Stimulated activated naive CD8-positive, alpha-beta T cell treated with anti-CD3 and anti-CD28 coated beads, Interleukin-15, amount 100 ng/mL, for 72 hours (primary cell): ENCODE results near the gene F10.
A peak's percentile ranks its signal among the peaks of the same experiment; 100 is the strongest.

Source experiments
- ATAC-seq: fragments of 150-1000 bp; cut with Tn5 transposase; 2 replicates; pipeline ENCODE4 v1.10.0; 2021; ENCODE audit warnings: mild to moderate bottlenecking, moderate library complexity
- DNase-seq, 2 donors: peaks; one replicate each; pipeline ENCODE4 v3.0.0; 2021 to 2022
- H3K27ac Mint-ChIP-seq, 2 donors: one replicate each; pipeline ENCODE4 v1.8.0; 2022; ENCODE audit warnings: mild to moderate bottlenecking in 2 of 2, mixed read lengths in 2 of 2, moderate library complexity in 2 of 2
- H3K27me3 Mint-ChIP-seq: one replicate; pipeline ENCODE4 v1.8.0; 2022; ENCODE audit warnings: mixed read lengths
- H3K4me1 Mint-ChIP-seq: one replicate; pipeline ENCODE4 v1.8.0; 2022; ENCODE audit warnings: mild to moderate bottlenecking, mixed read lengths
- H3K4me3 Mint-ChIP-seq, 2 donors: one replicate each; pipeline ENCODE4 v1.8.0; 2022; ENCODE audit warnings: mild to moderate bottlenecking in 2 of 2, mixed read lengths in 2 of 2, moderate library complexity in 1 of 2
- H3K9me3 Mint-ChIP-seq, 2 donors: one replicate each; pipeline ENCODE4 v1.8.0; 2022; ENCODE audit warnings: mixed read lengths in 2 of 2

Gene F10

DNA sequence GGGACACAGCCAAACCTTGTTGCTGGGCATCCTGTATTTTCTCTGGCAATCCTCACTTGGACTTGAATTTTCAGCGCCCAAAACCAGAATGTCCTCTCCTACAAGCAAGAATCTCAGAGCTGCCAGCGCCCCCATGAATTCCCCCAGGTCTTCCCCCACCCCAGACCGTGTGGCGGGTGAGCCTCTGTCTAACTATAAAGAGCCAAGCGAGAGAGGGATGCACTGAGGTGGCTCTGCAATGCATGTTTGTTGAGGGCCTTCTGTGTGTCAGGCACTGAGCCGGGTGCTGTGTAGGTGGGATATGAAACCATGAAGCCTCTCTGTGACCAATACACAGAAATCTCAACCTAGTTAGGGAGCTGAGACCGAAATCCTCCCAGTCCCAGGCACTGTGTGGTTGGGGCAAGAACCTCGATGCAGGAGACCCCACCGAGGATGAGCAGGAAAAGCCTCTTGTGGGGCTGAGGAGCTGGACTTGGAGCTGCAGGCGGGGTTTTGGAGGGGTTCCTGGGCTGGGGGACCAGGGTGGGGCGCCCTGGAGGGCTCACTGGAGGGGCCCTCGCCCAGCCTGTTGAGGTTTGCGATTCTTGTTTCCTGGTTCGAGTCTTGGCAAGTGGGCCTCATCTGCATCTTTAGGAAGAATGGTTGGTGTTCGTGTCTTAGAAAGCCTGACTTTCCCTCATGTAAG lies 23.5 kb downstream of the F10 start:
- Mint-ChIP-seq H3K9me3 (no peaks in the 10 kb centered on the region), H3K4me1 (peaks cover 11% of the 10 kb centered on the region), H3K27ac (no peak overlapping the region), H3K4me3 (no peak overlapping the region), H3K27me3 (peaks cover 15% of the 10 kb centered on the region)
- DNase-seq (no peak), ATAC-seq (no peak)

DNA sequence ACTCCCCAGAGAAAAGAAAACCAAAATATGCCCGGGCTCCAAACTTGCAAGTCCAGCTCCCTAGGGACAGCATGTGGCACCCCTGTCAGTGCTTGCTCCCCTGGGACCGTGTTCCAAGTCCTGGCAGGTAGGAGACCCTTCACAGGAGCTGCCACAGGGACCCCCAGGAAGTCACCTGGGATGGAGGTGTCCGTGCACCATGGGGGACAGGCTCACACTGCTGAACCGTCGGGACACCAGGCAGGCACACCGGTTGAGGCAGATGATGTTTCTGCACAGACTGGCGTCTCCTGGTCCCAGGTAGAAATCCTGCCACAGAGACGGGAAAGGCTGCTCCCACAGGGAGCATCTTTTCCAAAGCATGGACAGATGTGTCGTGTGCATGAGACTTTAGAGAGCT lies 24.2 kb downstream of the F10 start:
- ATAC-seq: no peak
- Mint-ChIP-seq H3K27ac (no peak overlapping the region), H3K4me1 (peaks cover 18% of the 10 kb centered on the region), H3K4me3 (no peak overlapping the region), H3K27me3 (peaks cover 22% of the 10 kb centered on the region), H3K9me3 (no peaks in the 10 kb centered on the region)
- DNase-seq: no peak

DNA sequence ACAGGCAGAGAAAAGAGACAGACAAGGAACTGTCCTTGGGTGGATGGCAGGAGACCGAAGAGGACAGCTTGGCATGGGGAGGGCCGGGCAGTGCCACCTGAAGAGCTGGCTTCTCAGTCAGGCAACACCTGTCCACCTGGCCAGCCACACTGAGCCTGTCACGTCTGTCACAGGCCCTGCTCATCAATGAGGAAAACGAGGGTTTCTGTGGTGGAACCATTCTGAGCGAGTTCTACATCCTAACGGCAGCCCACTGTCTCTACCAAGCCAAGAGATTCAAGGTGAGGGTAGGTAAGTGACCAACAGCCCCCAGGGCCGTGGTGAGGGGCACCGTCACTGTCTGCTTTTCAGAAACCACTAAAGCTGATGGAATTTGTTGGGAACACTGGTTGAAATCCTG lies 24.6 kb downstream of the F10 start:
- DNase-seq (no peak), ATAC-seq (no peak)
- H3K4me3 Mint-ChIP-seq: no peak overlapping the region
- no peak overlapping the region for H3K27ac Mint-ChIP-seq
- H3K4me1 Mint-ChIP-seq: peaks cover 22% of the 10 kb centered on the region
- H3K27me3 Mint-ChIP-seq: peaks cover 26% of the 10 kb centered on the region
- H3K9me3 Mint-ChIP-seq: no peaks in the 10 kb centered on the region

DNA sequence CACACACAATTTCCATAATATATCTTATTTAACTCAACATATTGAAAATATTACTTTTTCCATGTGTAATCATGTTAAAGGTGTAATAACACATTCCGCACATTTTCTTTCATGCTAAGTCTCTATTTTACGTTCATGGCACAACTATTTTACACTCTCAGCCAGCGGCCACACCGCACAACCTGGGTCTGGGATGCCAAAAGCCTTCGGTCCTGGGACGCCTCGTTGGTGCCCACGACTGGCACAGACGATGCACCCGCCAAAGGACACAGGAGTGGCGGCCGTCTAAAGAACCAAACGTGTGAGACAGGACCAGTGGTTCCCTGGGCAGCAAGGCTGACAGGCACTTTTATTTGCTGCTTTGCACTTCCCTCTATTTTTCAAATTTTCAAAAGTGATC lies 25.8 kb downstream of the F10 start:
- no peaks in the 10 kb centered on the region for H3K9me3 Mint-ChIP-seq
- no peak overlapping the region for H3K27ac Mint-ChIP-seq
- peaks cover 34% of the 10 kb centered on the region for H3K4me1 Mint-ChIP-seq
- H3K27me3 Mint-ChIP-seq: peaks cover 37% of the 10 kb centered on the region
- DNase-seq: no peak
- H3K4me3 Mint-ChIP-seq: no peak overlapping the region
- ATAC-seq: no peak

DNA sequence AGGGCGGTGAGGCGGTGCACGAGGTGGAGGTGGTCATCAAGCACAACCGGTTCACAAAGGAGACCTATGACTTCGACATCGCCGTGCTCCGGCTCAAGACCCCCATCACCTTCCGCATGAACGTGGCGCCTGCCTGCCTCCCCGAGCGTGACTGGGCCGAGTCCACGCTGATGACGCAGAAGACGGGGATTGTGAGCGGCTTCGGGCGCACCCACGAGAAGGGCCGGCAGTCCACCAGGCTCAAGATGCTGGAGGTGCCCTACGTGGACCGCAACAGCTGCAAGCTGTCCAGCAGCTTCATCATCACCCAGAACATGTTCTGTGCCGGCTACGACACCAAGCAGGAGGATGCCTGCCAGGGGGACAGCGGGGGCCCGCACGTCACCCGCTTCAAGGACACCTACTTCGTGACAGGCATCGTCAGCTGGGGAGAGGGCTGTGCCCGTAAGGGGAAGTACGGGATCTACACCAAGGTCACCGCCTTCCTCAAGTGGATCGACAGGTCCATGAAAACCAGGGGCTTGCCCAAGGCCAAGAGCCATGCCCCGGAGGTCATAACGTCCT lies 26.4 kb downstream of the F10 start:
- ATAC-seq: no peak
- Mint-ChIP-seq H3K9me3 (no peaks in the 10 kb centered on the region), H3K27ac (no peak overlapping the region), H3K4me1 (peaks cover 38% of the 10 kb centered on the region), H3K27me3 (peaks cover 37% of the 10 kb centered on the region), H3K4me3 (no peak overlapping the region)
- no peak for DNase-seq

DNA sequence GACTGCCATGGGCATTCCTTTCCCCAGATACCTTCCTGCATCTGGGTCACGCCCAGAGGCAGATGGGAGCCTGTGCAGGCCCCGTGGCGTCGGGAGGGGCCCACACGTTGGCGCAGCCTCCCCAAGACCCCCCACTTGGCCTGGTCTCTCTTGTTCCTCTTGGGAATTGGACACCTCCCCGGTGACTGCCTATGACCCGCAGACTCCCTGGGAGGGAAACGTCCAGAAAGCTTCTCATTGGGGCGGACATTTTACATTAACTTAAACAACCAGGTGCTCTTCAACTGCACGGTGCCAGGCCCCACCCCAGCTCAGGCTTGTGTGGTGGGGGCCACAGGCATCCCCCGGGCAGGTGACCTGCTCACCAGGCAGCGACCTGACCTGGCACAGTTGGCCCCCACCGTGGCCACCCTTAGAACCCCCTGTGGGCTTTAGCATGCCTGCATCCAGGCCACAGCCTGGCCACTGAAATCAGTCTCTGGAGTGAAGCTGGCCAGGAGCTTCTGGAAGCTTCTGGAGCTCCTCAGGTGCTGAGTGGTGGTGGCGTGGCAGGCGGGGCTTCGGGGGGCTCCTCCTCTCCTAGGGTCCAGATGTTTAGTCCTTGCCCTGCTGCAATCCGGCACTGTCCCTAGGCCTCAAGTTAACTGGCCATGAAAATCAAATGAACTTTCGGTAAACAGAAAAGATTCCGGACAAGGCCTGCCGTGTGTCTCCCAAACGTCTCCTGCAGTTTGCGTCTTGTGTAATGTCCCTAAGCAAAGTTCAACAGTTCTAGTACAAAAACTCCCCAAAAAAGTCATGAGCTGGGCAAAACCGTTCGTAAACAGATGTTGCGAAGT lies 27.3 kb downstream of the F10 start:
- Mint-ChIP-seq H3K4me3 (no peak overlapping the region), H3K9me3 (peaks cover 2 to 4% of the 10 kb centered on the region in 2 donors), H3K27ac (no peak overlapping the region), H3K4me1 (peaks cover 38% of the 10 kb centered on the region), H3K27me3 (peaks cover 37% of the 10 kb centered on the region)
- DNase-seq (no peak), ATAC-seq (no peak)

DNA sequence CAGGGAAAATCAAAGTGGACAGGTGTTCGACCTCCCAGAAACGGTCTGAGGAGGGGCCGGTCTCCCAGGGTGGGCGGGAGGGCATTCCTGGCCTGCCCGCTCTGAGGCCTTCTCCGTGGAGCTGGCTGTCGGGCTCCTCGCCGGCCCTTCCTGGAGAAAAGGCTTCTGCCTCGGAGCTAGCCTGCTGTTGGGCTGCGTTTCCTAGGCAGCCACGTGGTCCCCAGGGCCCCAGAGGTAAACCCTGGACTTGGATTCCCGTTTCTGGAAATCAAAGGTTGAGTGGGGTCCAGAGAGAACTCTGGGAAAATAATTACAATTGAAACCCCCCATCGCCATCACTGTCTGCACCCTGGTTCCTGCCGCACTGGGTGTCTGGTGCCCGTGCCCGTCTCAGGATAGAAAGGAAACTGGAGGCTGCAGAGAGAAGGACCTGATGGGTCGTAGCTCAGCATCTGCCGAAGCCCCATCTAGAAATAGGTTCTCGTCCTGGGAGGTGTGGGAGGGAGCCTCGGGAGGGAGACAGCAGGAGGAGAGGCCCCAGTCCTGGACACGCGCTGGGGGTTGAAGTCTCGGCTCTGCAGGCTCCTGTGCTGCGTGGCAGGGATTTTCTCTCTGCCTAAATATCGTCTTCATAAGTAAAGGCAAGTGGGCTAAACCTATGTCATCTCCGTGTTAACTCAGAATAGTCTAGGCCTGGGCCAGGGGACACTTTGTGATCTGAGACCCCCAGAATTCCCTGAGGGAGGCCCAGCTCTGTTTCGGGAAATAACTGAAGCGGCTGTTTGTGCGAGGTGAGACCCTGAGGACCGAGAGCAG lies 28.2 kb downstream of the F10 start:
- peak overlapping the region in 1 of 2 donors; percentile 36 for H3K4me3 Mint-ChIP-seq
- H3K4me1 Mint-ChIP-seq: peaks cover 32% of the 10 kb centered on the region
- peaks cover 37% of the 10 kb centered on the region for H3K27me3 Mint-ChIP-seq
- no peak for DNase-seq
- H3K27ac Mint-ChIP-seq: peak overlapping the region in 1 of 2 donors; percentile 57
- no peak for ATAC-seq
- peaks cover 10 to 12% of the 10 kb centered on the region in 2 donors for H3K9me3 Mint-ChIP-seq

DNA sequence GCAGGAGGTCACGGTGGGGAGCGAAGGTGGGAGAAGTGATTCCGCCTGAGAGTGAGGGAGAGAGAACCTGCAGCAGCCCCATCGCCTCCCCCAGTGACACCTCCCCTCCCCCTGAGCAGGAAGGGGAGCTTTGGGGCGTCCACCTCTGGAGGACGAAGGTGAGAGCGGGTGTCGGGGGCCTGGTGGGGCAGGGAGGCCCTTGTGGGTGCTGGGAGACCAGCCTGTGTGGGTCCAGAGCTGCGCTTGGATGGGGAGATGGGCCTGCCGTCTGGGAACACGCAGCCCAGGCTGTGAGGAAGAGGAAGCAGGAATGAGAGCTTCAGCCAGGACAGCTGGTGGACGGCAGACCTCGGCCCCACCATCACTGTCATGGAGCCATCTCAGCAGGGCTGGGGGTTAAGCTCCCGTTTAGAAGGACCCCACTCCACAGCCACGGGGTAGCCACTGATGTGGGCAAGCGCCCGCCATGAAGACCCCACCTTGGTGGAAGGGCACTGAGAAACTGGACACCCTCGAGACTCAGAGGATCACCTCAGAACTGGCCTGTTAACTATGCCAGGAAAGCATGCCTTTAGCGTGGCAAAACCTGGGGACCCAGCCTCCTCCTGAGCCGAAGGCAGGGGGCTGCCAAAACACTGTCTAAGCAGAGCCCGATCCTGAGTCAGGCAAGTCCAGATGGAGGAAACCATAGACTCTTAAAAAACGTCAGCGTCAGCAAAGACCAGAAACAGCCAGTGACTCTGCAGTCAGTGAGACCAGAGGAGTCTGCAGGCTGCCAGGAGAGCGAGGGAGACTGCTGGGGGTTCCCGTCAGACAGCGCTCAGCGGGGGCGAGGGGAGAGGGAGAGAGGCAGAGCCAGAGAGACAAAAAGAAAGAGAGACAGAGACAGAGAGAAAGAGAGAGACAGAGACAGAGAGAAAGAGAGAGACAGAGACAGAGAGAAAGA lies 29.4 kb downstream of the F10 start:
- peaks cover 28% of the 10 kb centered on the region for H3K4me1 Mint-ChIP-seq
- peak overlapping the region in 1 of 2 donors; percentile 44 for H3K27ac Mint-ChIP-seq
- H3K4me3 Mint-ChIP-seq: peak overlapping the region; percentile 74 to 80
- H3K9me3 Mint-ChIP-seq: peaks cover 17 to 21% of the 10 kb centered on the region in 2 donors
- ATAC-seq: peak; percentile 53
- DNase-seq: no peak
- H3K27me3 Mint-ChIP-seq: peaks cover 30% of the 10 kb centered on the region

DNA sequence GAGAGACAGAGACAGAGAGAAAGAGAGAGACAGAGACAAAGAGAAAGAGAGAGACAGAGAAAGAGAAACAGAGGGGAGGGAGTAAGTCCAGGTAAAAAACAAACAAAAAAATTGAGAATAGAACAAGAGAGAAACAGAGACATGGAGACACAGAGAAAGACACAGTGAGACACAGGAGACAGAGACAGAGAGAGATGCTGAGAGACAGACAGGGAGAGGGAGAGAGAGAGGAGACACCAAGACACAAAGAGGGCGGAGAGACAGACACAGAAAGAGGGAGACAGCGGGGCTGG lies 30.0 kb downstream of the F10 start:
- H3K9me3 Mint-ChIP-seq: peaks cover 21 to 23% of the 10 kb centered on the region in 2 donors
- H3K27me3 Mint-ChIP-seq: peaks cover 25% of the 10 kb centered on the region
- DNase-seq (no peak), ATAC-seq (no peak)
- peaks cover 28% of the 10 kb centered on the region for H3K4me1 Mint-ChIP-seq
- peak overlapping the region in 1 of 2 donors; percentile 0 for H3K27ac Mint-ChIP-seq
- peak overlapping the region; percentile 74 to 80 for H3K4me3 Mint-ChIP-seq

DNA sequence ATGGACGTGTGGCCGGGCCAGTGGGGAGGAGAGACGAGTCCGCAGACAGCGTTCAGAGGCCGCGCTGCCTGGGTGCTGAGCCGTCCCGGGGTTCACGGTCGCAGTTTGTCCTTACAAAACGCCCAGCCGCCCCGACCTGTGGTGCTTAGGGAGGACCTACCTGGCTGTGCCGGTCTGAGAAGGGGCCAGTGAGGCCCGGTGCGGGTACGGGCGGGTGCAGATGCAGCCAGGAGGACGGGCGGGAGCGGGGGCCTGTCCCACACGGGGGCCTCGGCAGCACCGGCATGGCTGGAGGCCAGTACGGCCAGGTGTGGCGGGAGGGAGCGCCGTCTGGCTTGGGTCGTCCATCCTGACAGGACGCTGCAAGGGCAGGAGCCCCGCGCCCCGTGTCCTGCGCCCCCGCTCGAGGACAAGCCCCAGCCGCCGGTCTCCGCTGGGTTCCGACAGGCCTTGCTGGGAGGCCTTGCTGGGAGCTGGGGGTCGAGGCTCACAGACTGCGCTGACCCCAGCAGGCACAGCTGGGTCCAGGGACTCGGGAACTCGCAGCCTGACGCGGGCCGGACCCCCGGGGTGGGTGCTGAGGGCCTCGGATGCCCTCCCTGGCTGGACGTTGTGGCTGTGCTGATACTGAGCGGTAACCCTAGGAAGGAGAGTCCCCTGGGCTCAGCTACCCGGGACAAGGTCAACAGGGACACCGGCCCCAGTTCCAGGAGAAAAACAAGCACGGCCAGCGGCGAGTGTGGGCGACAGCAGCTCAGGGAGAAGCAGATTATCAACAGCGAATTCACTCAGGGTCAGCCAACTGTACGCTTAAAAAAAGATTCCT lies 30.6 kb downstream of the F10 start:
- peaks cover 21 to 24% of the 10 kb centered on the region in 2 donors for H3K9me3 Mint-ChIP-seq
- H3K27ac Mint-ChIP-seq: peak overlapping the region; percentile 43 to 60
- peaks cover 28% of the 10 kb centered on the region for H3K4me1 Mint-ChIP-seq
- peaks cover 25% of the 10 kb centered on the region for H3K27me3 Mint-ChIP-seq
- peak overlapping the region; percentile 74 to 80 for H3K4me3 Mint-ChIP-seq
- ATAC-seq: peak; percentile 50
- no peak for DNase-seq

DNA sequence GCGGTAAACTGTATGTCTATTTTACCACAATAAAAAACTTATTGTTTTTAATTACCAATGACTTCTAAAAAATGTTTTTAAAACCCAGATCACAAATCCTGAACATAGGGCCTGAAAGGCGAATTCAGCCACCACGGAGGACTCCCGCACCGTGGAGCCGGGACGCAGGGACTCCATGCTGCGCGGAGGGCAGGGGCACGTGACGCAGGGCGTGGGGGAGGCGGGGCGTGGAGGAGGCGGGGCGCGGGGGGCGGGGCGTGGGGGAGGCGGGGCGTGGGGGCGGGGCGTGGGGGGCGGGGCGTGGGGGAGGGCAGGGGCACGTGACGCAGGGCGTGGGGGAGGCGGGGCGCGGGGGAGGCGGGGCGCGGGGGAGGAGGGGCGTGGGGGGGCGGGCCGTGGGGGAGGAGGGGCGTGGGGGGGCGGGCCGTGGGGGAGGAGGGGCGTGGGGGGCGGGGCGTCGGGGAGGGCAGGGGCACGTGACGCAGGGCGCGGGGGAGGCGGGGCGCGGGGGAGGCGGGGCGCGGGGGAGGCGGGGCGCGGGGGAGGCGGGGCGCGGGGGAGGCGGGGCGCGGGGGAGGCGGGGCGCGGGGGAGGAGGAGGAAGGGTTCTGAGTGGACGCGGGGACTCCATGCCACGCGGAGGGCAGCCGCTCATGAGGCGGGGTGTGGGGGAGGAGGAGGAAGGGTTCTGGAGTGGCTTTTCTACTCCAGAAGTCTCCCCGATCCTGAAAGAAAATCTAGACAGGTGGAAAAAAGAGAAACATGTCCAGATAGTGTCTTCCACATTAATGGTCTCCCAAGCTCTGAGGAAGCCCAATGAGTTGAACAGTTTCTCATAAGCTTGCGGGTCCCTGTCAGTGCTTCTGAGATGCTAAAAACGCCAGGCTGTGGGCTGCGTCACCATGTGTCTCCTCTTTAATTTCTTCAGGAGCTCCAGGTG lies 31.5 kb downstream of the F10 start:
- peaks cover 28% of the 10 kb centered on the region for H3K4me1 Mint-ChIP-seq
- peaks cover 21 to 24% of the 10 kb centered on the region in 2 donors for H3K9me3 Mint-ChIP-seq
- peak overlapping the region; percentile 74 to 77 for H3K4me3 Mint-ChIP-seq
- ATAC-seq (peak; percentile 53), DNase-seq (peak in 1 of 2 donors; percentile 37)
- peaks cover 25% of the 10 kb centered on the region for H3K27me3 Mint-ChIP-seq
- peak overlapping the region in 1 of 2 donors; percentile 56 for H3K27ac Mint-ChIP-seq

DNA sequence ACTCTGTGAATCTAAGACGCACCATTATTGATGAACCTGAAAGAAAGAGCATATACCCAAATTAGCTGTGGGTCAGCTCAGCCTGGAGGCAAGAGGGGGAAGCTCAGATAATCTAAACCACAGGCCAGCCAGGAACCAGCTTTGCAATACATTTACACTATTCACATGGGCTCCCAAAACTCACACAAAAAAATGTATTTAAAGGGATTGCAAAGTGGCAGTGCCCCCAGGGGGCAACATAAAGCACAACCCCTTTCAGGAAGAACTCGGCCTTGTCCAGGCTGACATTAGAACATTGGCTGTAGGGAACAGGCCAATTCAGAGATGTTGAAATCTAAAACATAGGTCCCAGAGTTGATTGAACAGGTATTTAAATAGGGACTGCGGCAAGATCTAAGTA lies 32.6 kb downstream of the F10 start:
- DNase-seq: no peak
- Mint-ChIP-seq H3K4me1 (peaks cover 32% of the 10 kb centered on the region), H3K4me3 (peak overlapping the region; percentile 51 to 66), H3K9me3 (peaks cover 21 to 24% of the 10 kb centered on the region in 2 donors), H3K27ac (no peak overlapping the region), H3K27me3 (peaks cover 25% of the 10 kb centered on the region)
- ATAC-seq: no peak
